Lung (tissue), 12 donors: ENCODE measurements around the gene COL16A1. TPM values are rescaled to one million over a fixed set of nuclear protein-coding genes. Genes with fewer than 3 reads are reported as not detected.

Source experiments
- ATAC-seq: fragments of 200-7000 bp; cut with Tn5 transposase; one replicate; pipeline ENCODE4 v1.9.1; 2020; ENCODE audit warnings: moderate number of reproducible peaks; ENCODE audit not compliant: insufficient read depth, low FRiP score
- DNase-seq, 3 donors: peaks; one replicate each; pipeline ENCODE4 v3.0.0-alpha.2; 2013 to 2017
- H3K27ac ChIP-seq, 2 donors: one replicate each; pipeline ENCODE4 v1.5.1; 2013; ENCODE audit warnings: mild to moderate bottlenecking in 2 of 2, moderate library complexity in 2 of 2, control low read depth in 1 of 2, inconsistent platforms in 1 of 2, low read depth in 1 of 2, low read length in 1 of 2
- H3K27me3 ChIP-seq, 3 donors: one replicate each; pipeline ENCODE4 v1.5.1; 2013; ENCODE audit warnings: low read length in 2 of 3; ENCODE audit not compliant: control insufficient read depth in 3 of 3, insufficient read depth in 3 of 3
- H3K36me3 ChIP-seq, 4 donors: one replicate each; pipeline ENCODE4 v1.5.1; 2013; ENCODE audit warnings: low read length in 4 of 4, mild to moderate bottlenecking in 1 of 4, moderate library complexity in 1 of 4; ENCODE audit not compliant: control insufficient read depth in 4 of 4, insufficient read depth in 4 of 4
- H3K4me1 ChIP-seq, 5 donors: one replicate each; pipeline ENCODE4 v1.5.1; 2013; ENCODE audit warnings: low read length in 5 of 5, mild to moderate bottlenecking in 2 of 5, moderate library complexity in 1 of 5; ENCODE audit not compliant: control insufficient read depth in 5 of 5, insufficient read depth in 5 of 5
- H3K4me3 ChIP-seq: one replicate; pipeline ENCODE4 v1.5.1; 2013; ENCODE audit warnings: mild to moderate bottlenecking, control low read depth, moderate library complexity
- H3K9ac ChIP-seq, 2 donors: one replicate each; pipeline ENCODE4 v1.5.1; 2013; ENCODE audit warnings: low read length in 2 of 2, control low read depth in 1 of 2; ENCODE audit not compliant: insufficient read depth in 1 of 2
- H3K9me3 ChIP-seq, 4 donors: one replicate each; pipeline ENCODE4 v1.5.1; 2013; ENCODE audit warnings: low read length in 3 of 4, mild to moderate bottlenecking in 1 of 4, moderate library complexity in 1 of 4; ENCODE audit not compliant: control insufficient read depth in 4 of 4, insufficient read depth in 3 of 4
- whole genome bisulfite sequencing, 2 donors: extraction: QIAGEN DNeasy Blood & Tissue Kit; methylation state at CpG; one replicate each; pipeline ENCODE4 v1.1.7; 2013; 5-methylcytosine and 5-hydroxymethylcytosine counted together
- polyA plus RNA-seq, 2 donors: library from polyadenylated mRNA; stranded (reverse); fragments of 200-250 nt; gene quantifications; one replicate each; pipeline ENCODE4 v1.2.1, GENCODE V29; 2013
- total RNA-seq, 2 donors: library from RNA; depleted of rRNA in 1 of 2; stranded (reverse); fragments of >200 nt in 1 of 2; gene quantifications; one replicate each; pipeline ENCODE4 v1.2.1, GENCODE V29; 2014 to 2021
- TF ChIP-seq, protein P1 (sequence below): IDR thresholded peaks from 2 replicates; pipeline ENCODE4 v1.5.1; 2012; ENCODE audit warnings: mild to moderate bottlenecking; ENCODE audit errors: control extremely low read depth, extremely low read depth
- donor health status: control.
- donor health status: control.
- donor health status: Bipolar disorder and iron deficiency.
- donor health status: healthy.
- donor health status: DM: yes; HTN: yes; CAD: no.

The COL16A1 gene
- total and polyA plus RNA-seq, 4 donors, result 16.5 to 83.2 (median 43.3) TPM

DNA sequence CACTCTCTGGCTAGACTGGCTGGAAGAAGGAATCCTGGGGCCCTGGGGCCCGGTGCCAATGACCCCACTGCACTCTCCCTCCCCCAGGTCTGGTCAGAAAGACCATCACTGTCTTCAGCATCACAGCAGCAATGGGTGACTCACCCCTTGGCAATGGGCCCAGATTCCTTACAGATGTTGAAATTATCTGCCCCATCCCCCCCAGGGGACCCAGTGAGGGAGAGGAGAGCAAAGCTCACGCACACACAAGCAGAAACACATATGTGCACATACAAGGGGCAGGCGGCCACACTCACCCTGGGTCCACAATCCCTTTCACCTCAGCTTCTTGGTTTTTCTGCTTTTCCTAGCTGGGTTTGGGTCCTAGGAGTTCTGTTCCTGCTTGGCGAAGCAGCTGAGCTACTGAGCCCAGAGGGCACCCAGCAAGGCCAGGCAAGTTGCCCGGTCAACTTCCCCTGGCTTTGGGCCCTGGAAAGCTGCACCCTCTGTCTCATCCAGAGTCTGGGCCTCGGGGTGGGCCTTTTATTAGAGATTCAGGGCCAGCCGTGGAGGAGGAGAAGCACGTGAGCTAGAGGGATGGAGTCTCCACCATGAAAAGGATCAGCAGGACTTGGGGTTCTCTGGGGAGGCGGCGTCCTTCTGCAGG lies 2.6 kb downstream of the COL16A1 start:
- 57 to 73% methylated on average over 10 of the region's 10 CpGs for WGBS, 2 donors
- peak; percentile 91 to 95 (median 95) for DNase-seq
- H3K9ac ChIP-seq, result peak overlapping the region in 1 of 2 donors; percentile 30
- peaks cover 0 to 35% (median 13%) of the 10 kb centered on the region in 4 donors for H3K36me3 ChIP-seq
- H3K4me3 ChIP-seq, result no peak overlapping the region
- TF ChIP-seq, protein P1, sequence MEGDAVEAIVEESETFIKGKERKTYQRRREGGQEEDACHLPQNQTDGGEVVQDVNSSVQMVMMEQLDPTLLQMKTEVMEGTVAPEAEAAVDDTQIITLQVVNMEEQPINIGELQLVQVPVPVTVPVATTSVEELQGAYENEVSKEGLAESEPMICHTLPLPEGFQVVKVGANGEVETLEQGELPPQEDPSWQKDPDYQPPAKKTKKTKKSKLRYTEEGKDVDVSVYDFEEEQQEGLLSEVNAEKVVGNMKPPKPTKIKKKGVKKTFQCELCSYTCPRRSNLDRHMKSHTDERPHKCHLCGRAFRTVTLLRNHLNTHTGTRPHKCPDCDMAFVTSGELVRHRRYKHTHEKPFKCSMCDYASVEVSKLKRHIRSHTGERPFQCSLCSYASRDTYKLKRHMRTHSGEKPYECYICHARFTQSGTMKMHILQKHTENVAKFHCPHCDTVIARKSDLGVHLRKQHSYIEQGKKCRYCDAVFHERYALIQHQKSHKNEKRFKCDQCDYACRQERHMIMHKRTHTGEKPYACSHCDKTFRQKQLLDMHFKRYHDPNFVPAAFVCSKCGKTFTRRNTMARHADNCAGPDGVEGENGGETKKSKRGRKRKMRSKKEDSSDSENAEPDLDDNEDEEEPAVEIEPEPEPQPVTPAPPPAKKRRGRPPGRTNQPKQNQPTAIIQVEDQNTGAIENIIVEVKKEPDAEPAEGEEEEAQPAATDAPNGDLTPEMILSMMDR, result no peak
- H3K9me3 ChIP-seq, result peaks cover 0 to 2% (median 0%) of the 10 kb centered on the region in 4 donors
- H3K4me1 ChIP-seq, result peaks cover 0 to 55% (median 15%) of the 10 kb centered on the region in 5 donors
- peaks cover 0 to 3% (median 0%) of the 10 kb centered on the region in 3 donors for H3K27me3 ChIP-seq
- peak; percentile 45 for ATAC-seq
- peak overlapping the region; percentile 38 to 47 for H3K27ac ChIP-seq

DNA sequence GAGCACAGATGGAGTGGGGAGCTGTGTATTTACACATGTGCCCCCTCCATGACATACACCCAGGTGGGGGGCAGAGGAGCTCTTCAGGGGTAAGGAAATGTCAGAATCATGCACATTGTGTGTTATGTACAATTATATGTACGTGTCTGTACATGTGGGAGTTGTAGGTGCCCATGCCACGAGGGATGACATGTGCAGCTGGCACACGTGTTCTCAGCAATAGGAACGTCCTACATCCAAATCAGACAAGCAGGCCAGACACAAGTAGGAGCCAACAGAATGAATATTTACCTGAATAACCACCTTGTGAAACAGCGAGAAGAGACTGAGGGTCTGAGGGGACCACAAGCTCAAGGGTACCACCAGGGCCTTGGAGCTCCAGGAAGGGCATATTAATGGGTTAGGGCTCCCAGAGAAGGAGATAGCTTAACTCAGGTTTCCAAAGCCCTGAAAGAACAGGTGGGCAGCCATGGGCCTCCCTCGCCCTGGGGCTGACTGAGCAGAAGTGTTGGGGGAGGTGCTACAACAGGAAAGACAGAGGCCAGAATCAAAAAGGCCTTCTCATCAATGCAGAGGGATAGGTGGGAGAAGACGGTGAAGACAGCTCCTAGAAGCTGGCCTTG lies 3.2 kb downstream of the COL16A1 start:
- peaks cover 0 to 51% (median 15%) of the 10 kb centered on the region in 5 donors for H3K4me1 ChIP-seq
- H3K9me3 ChIP-seq, result peaks cover 0 to 2% (median 0%) of the 10 kb centered on the region in 4 donors
- 72% methylated on average over 7 of the region's 7 CpGs for WGBS, 2 donors
- peaks cover 0 to 37% (median 15%) of the 10 kb centered on the region in 4 donors for H3K36me3 ChIP-seq
- DNase-seq (no peak), ATAC-seq (no peak)
- TF ChIP-seq, protein P1, result no peak
- H3K27ac ChIP-seq, result peak overlapping the region in 1 of 2 donors; percentile 30
- no peak overlapping the region for H3K4me3 ChIP-seq
- H3K9ac ChIP-seq, result peak overlapping the region in 1 of 2 donors; percentile 30
- H3K27me3 ChIP-seq, result peaks cover 0 to 3% (median 0%) of the 10 kb centered on the region in 3 donors

DNA sequence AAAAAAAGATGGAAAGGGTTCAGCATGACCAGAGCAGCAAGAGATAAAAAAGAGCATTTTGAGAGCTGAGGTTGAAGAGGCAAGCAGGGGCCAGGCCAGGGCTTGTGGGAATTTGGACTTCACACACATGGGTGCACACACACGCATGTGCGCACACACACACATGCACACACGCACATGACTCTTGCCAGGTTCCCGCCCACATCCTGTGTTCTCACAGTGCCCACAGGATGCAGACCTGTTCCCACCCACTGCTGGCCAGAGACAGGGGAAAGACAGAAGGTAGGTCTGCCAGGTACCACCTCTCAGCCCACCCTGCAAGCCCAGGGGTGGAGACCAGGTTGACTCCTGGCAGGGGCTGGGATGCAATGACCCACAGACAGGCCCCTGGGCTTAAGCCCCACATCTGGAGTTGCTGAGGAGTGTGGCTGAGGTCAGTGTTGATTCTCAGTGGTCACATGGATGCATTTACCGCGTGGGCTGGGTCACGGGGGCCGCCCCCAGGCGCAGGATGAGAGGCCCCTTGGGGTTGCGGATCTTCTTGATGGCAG lies 4.4 kb downstream of the COL16A1 start:
- ATAC-seq, result no peak
- peaks cover 0 to 2% (median 0%) of the 10 kb centered on the region in 4 donors for H3K9me3 ChIP-seq
- TF ChIP-seq, protein P1, result no peak
- no peak overlapping the region for H3K27ac ChIP-seq
- peaks cover 0 to 46% (median 13%) of the 10 kb centered on the region in 5 donors for H3K4me1 ChIP-seq
- H3K27me3 ChIP-seq, result peaks cover 0 to 3% (median 0%) of the 10 kb centered on the region in 3 donors
- H3K36me3 ChIP-seq, result peaks cover 0 to 41% (median 20%) of the 10 kb centered on the region in 4 donors
- H3K4me3 ChIP-seq, result no peak overlapping the region
- H3K9ac ChIP-seq, result no peak overlapping the region
- WGBS, 2 donors, result 69 to 82% methylated on average over 10 of the region's 10 CpGs
- no peak for DNase-seq
